IMR-90 (cell line): ENCODE results near the gene CLHC1. TPM values are rescaled to one million over a fixed set of nuclear protein-coding genes. Genes with fewer than 3 reads are reported as not detected.

Experiments
- ATAC-seq: fragments of 200-7000 bp; cut with Tn5 transposase; 2 replicates; pipeline ENCODE4 v1.9.1; 2020; ENCODE audit warnings: low read depth, mild to moderate bottlenecking, moderate library complexity
- BruUV-seq: library from RNA; stranded (reverse); fragments of 400-500 nt; replicated peaks from 2 replicates; lab custom pipeline; 2021; lab: Mats Ljungman, UMichigan
- CTCF ChIA-PET: fragments of 300-600 bp; formaldehyde crosslinking; extraction: SDS; loops from one replicate; lab custom pipeline; 2021; ENCODE audit warnings: antibody characterized with exemption; lab: Yijun Ruan, JAX
- POLR2A ChIA-PET: fragments of 300-600 bp; sonication (Branson Sonifier 250); formaldehyde crosslinking; loops from one replicate; lab custom pipeline; 2022; ENCODE audit warnings: antibody characterized with exemption; ENCODE audit not compliant: unreplicated experiment; lab: Charles Lee
- DNase-seq: peaks from one replicate; pipeline ENCODE4 v3.0.0; 2013
- H2AFZ ChIP-seq: replicated peaks from 2 replicates; pipeline ENCODE3; 2013; ENCODE audit warnings: low read length, mild to moderate bottlenecking; ENCODE audit not compliant: poor library complexity
- H2AK5ac ChIP-seq: 2 replicates; pipeline ENCODE4 v1.6.1; 2013; ENCODE audit warnings: low read depth, low read length, inconsistent platforms
- H2AK9ac ChIP-seq: replicated peaks from 2 replicates; pipeline ENCODE3; 2013; ENCODE audit warnings: mild to moderate bottlenecking, low read depth, low read length, moderate library complexity; ENCODE audit not compliant: poor library complexity
- H2BK120ac ChIP-seq: 2 replicates; pipeline ENCODE4 v1.6.1; 2013; ENCODE audit warnings: low read depth, low read length, inconsistent platforms
- H2BK15ac ChIP-seq: 3 replicates; pipeline ENCODE4 v1.6.1; 2013; ENCODE audit warnings: low read depth, low read length, inconsistent platforms
- H2BK20ac ChIP-seq: 2 replicates; pipeline ENCODE4 v1.6.1; 2013; ENCODE audit warnings: low read depth, mild to moderate bottlenecking, inconsistent platforms, low read length, moderate library complexity
- H2BK5ac ChIP-seq: 2 replicates; pipeline ENCODE4 v1.6.1; 2013; ENCODE audit warnings: mild to moderate bottlenecking, low read depth, low read length, inconsistent platforms; ENCODE audit not compliant: poor library complexity, severe bottlenecking
- H3K14ac ChIP-seq: replicated peaks from 2 replicates; pipeline ENCODE4 v1.6.1; 2013; ENCODE audit warnings: low read depth, low read length, inconsistent platforms
- H3K18ac ChIP-seq: 2 replicates; pipeline ENCODE4 v1.6.1; 2013; ENCODE audit warnings: low read depth, low read length, control low read depth
- H3K23ac ChIP-seq: 2 replicates; pipeline ENCODE4 v1.6.1; 2013; ENCODE audit warnings: low read depth, low read length, inconsistent platforms
- H3K27ac ChIP-seq: 2 replicates; pipeline ENCODE4 v1.5.1; 2013; ENCODE audit warnings: mild to moderate bottlenecking, control low read depth, low read length; ENCODE audit not compliant: insufficient read depth
- H3K27me3 ChIP-seq: 2 replicates; pipeline ENCODE4 v1.6.1; 2013; ENCODE audit warnings: low read length; ENCODE audit not compliant: control insufficient read depth, insufficient read depth
- H3K36me3 ChIP-seq: 2 replicates; pipeline ENCODE4 v1.6.1; 2013; ENCODE audit warnings: low read length, mixed read lengths; ENCODE audit not compliant: control insufficient read depth, insufficient read depth
- H3K4ac ChIP-seq: 2 replicates; pipeline ENCODE4 v1.6.1; 2013; ENCODE audit warnings: low read depth, low read length, inconsistent platforms
- H3K4me1 ChIP-seq: 2 replicates; pipeline ENCODE4 v1.6.1; 2013; ENCODE audit warnings: low read length, mixed read lengths; ENCODE audit not compliant: control insufficient read depth, insufficient read depth
- H3K4me2 ChIP-seq: 2 replicates; pipeline ENCODE4 v1.6.1; 2013; ENCODE audit warnings: low read depth, mild to moderate bottlenecking, control low read depth, low read length, moderate library complexity
- H3K4me3 ChIP-seq: 2 replicates; pipeline ENCODE4 v1.5.1; 2013; ENCODE audit warnings: low read depth, mild to moderate bottlenecking, control low read depth, low read length, moderate library complexity; ENCODE audit not compliant: insufficient read depth
- H3K56ac ChIP-seq: 2 replicates; pipeline ENCODE4 v1.6.1; 2013; ENCODE audit warnings: low read length, inconsistent platforms; ENCODE audit not compliant: insufficient read depth; ENCODE audit errors: extremely low read depth
- H3K79me1 ChIP-seq, 2 experiments: 2 replicates each; pipeline ENCODE4 v1.6.1; 2013; ENCODE audit warnings: low read length in 2 of 2, inconsistent platforms in 1 of 2, low read depth in 1 of 2
- H3K9ac ChIP-seq: 2 replicates; pipeline ENCODE4 v1.6.1; 2013; ENCODE audit warnings: low read depth, low read length, control low read depth
- H3K9me1 ChIP-seq: 2 replicates; pipeline ENCODE4 v1.6.1; 2013; ENCODE audit warnings: low read length, inconsistent platforms; ENCODE audit not compliant: insufficient read depth
- H3K9me3 ChIP-seq: 2 replicates; pipeline ENCODE4 v1.6.1; 2013; ENCODE audit warnings: low read length; ENCODE audit not compliant: control insufficient read depth, insufficient read depth
- H4K20me1 ChIP-seq: 2 replicates; pipeline ENCODE4 v1.6.1; 2013; ENCODE audit warnings: low read length, inconsistent platforms; ENCODE audit not compliant: insufficient read depth
- H4K5ac ChIP-seq: 2 replicates; pipeline ENCODE4 v1.6.1; 2013; ENCODE audit warnings: mild to moderate bottlenecking, low read depth, low read length, control low read depth
- H4K8ac ChIP-seq, 2 experiments: 2 replicates each; pipeline ENCODE4 v1.6.1; 2013; ENCODE audit warnings: low read depth in 2 of 2, low read length in 2 of 2, control low read depth in 1 of 2, inconsistent platforms in 1 of 2
- H4K91ac ChIP-seq: 2 replicates; pipeline ENCODE4 v1.6.1; 2013; ENCODE audit warnings: low read depth, low read length, inconsistent platforms; ENCODE audit not compliant: insufficient read depth
- BHLHE40 ChIP-seq: fragments of 150-350 bp; IDR thresholded peaks from 2 replicates; pipeline ENCODE4 v1.6.1; 2016; ENCODE audit warnings: mild to moderate bottlenecking, low read depth, low read length
- CEBPB ChIP-seq: IDR thresholded peaks from 2 replicates; pipeline ENCODE4 v1.6.1; 2012; ENCODE audit warnings: low read depth, low read length, improper control_type of control experiment
- CHD1 ChIP-seq: IDR thresholded peaks from 2 replicates; pipeline ENCODE4 v1.6.1; 2012; ENCODE audit warnings: low read depth, low read length, improper control_type of control experiment
- FOS ChIP-seq: fragments of 150-350 bp; IDR thresholded peaks from 2 replicates; pipeline ENCODE4 v1.6.1; 2016; ENCODE audit warnings: low read depth, low read length
- MAZ ChIP-seq: IDR thresholded peaks from 2 replicates; pipeline ENCODE4 v1.6.1; 2012; ENCODE audit warnings: low read depth, mild to moderate bottlenecking, low read length, improper control_type of control experiment, moderate library complexity, borderline replicate concordance
- RAD21 ChIP-seq: IDR thresholded peaks from 2 replicates; pipeline ENCODE4 v1.6.1; 2012; ENCODE audit warnings: low read length, improper control_type of control experiment
- RFX5 ChIP-seq: IDR thresholded peaks from 2 replicates; pipeline ENCODE4 v1.8.0; 2012; ENCODE audit warnings: low read depth, mild to moderate bottlenecking, low read length, moderate library complexity
- SMC3 ChIP-seq: fragments of 150-350 bp; IDR thresholded peaks from 2 replicates; pipeline ENCODE4 v1.6.1; 2016; ENCODE audit warnings: low read depth, mild to moderate bottlenecking, antibody characterized with exemption, low read length, moderate library complexity
- WGBS, 2 experiments: methylation state at CpG; one replicate each; pipeline versions ENCODE4 v1.1.5 to v1.1.7; 2013; ENCODE audit warnings: missing lambda C conversion rate in 2 of 2; ENCODE audit not compliant: insufficient read length in 1 of 2; ENCODE audit errors: extremely low coverage in 2 of 2; 5-methylcytosine and 5-hydroxymethylcytosine counted together
- dilution Hi-C: fragments of 300-500 bp; cut with HindIII; formaldehyde crosslinking; loops from one replicate; pipeline ENCODE4 v1.14.3; 2018; ENCODE audit warnings: low sequenced_read_pairs; ENCODE audit not compliant: unreplicated experiment
- in situ Hi-C: fragments of 300-500 bp; cut with MboI; formaldehyde crosslinking; loops from 3 replicates; pipeline ENCODE4 v1.14.3; 2019; ENCODE audit warnings: low sequenced_read_pairs, inconsistent platforms, mixed read lengths
- intact Hi-C: fragments of 100-400 bp; cut with micrococcal nuclease; formaldehyde crosslinking; loops from 2 replicates; pipeline ENCODE4 v1.10.0; 2022
- polyA plus RNA-seq, 3 experiments: library from polyadenylated mRNA; depleted of rRNA; stranded (reverse); fragments of >200 nt; gene quantifications; 2 replicates each; pipeline ENCODE4 v1.2.3, GENCODE V29; 2012; ENCODE audit warnings: low replicate concordance in 1 of 3
- total RNA-seq: library from RNA; depleted of rRNA; stranded (reverse); fragments of >200 nt; gene quantifications from 2 replicates; pipeline ENCODE4 v1.2.3, GENCODE V29; 2012
- TF ChIP-seq, protein P1 (sequence below): fragments of 150-350 bp; IDR thresholded peaks from 2 replicates; pipeline ENCODE4 v1.6.1; 2017; ENCODE audit warnings: mild to moderate bottlenecking, antibody characterized with exemption, low read length, low read depth
- TF ChIP-seq, protein P2 (sequence below): fragments of 150-350 bp; IDR thresholded peaks from 2 replicates; pipeline ENCODE4 v1.6.1; 2016; ENCODE audit warnings: low read depth, mild to moderate bottlenecking, low read length, moderate library complexity, borderline replicate concordance
- TF ChIP-seq, protein P3 (sequence below): conservative IDR thresholded peaks from 2 replicates; pipeline ENCODE4 v1.5.1; 2012; ENCODE audit warnings: mild to moderate bottlenecking, low read depth, low read length, improper control_type of control experiment

The CLHC1 gene
- total and polyA plus RNA-seq, 2 of the 4 experiments (the other 2 are of a cell fraction) = 2.3 to 5.3 TPM

DNA sequence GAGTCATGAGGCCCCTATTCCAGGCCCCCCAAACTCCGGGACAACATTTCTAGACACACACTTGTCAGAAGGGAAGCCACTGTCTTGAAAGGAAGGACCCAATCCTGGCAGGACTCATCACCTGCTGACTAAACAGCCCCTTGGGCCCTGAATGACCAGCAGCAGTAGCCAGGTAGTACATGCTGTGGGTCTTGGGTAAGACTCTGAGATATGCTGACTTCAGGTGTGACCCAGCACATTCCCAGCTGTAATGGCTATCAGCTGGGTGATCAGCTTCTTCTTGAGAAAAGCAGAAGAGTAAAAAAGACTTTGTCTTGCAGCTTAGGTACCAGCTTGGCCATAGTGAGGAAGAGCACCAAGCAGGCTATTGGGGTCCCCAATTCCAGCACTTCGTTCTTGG lies 35.6 kb downstream of the CLHC1 start:
- H3K56ac ChIP-seq = no peak overlapping the region
- H3K36me3 ChIP-seq = peaks cover 10% of the 10 kb centered on the region
- no peaks in the 10 kb centered on the region for H3K4me1 ChIP-seq
- no peak overlapping the region for H3K18ac ChIP-seq
- no peak overlapping the region for H4K91ac ChIP-seq
- ChIA-PET POLR2A (no interaction called here), CTCF (no interaction called here)
- no peak overlapping the region for H2BK15ac ChIP-seq
- H3K9me1 ChIP-seq = no peaks in the 10 kb centered on the region
- no peak overlapping the region for H3K23ac ChIP-seq
- H2AK9ac ChIP-seq = no peak overlapping the region
- H3K4ac ChIP-seq = no peak overlapping the region
- no TSS peak for BruUV-seq
- 70% methylated on average over 2 of the region's 2 CpGs; no CpG with 5 or more reads in 1 of the 2 experiments for WGBS, 2 experiments
- H2AK5ac ChIP-seq = no peak overlapping the region
- no peaks in the 10 kb centered on the region for H3K27me3 ChIP-seq
- H4K5ac ChIP-seq = no peak overlapping the region
- DNase-seq (no peak), ATAC-seq (no peak)
- peaks cover 2% of the 10 kb centered on the region; the same call in 1 of the 2 replicates for H3K9me3 ChIP-seq
- H3K14ac ChIP-seq = no peak overlapping the region
- no peak overlapping the region for H2AFZ ChIP-seq
- no peak overlapping the region for H4K8ac ChIP-seq
- no peak overlapping the region for H3K4me3 ChIP-seq
- H2BK5ac ChIP-seq = no peak overlapping the region
- intact Hi-C loops = no loop called here
- no peaks in the 10 kb centered on the region; a peak in 1 of 4 replicates for H3K79me1 ChIP-seq
- H2BK120ac ChIP-seq = no peak overlapping the region
- dilution Hi-C loops = no loop called here
- no peak overlapping the region for H3K27ac ChIP-seq
- no peak overlapping the region for H3K9ac ChIP-seq
- TF ChIP-seq CHD1 (no peak), CEBPB (no peak), FOS (no peak), BHLHE40 (no peak), RFX5 (no peak), MAZ (no peak), RAD21 (no peak), SMC3 (no peak)
- TF ChIP-seq, protein P1, sequence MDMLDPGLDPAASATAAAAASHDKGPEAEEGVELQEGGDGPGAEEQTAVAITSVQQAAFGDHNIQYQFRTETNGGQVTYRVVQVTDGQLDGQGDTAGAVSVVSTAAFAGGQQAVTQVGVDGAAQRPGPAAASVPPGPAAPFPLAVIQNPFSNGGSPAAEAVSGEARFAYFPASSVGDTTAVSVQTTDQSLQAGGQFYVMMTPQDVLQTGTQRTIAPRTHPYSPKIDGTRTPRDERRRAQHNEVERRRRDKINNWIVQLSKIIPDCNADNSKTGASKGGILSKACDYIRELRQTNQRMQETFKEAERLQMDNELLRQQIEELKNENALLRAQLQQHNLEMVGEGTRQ = no peak
- TF ChIP-seq, protein P2, sequence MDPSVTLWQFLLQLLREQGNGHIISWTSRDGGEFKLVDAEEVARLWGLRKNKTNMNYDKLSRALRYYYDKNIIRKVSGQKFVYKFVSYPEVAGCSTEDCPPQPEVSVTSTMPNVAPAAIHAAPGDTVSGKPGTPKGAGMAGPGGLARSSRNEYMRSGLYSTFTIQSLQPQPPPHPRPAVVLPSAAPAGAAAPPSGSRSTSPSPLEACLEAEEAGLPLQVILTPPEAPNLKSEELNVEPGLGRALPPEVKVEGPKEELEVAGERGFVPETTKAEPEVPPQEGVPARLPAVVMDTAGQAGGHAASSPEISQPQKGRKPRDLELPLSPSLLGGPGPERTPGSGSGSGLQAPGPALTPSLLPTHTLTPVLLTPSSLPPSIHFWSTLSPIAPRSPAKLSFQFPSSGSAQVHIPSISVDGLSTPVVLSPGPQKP = no peak
- TF ChIP-seq, protein P3, sequence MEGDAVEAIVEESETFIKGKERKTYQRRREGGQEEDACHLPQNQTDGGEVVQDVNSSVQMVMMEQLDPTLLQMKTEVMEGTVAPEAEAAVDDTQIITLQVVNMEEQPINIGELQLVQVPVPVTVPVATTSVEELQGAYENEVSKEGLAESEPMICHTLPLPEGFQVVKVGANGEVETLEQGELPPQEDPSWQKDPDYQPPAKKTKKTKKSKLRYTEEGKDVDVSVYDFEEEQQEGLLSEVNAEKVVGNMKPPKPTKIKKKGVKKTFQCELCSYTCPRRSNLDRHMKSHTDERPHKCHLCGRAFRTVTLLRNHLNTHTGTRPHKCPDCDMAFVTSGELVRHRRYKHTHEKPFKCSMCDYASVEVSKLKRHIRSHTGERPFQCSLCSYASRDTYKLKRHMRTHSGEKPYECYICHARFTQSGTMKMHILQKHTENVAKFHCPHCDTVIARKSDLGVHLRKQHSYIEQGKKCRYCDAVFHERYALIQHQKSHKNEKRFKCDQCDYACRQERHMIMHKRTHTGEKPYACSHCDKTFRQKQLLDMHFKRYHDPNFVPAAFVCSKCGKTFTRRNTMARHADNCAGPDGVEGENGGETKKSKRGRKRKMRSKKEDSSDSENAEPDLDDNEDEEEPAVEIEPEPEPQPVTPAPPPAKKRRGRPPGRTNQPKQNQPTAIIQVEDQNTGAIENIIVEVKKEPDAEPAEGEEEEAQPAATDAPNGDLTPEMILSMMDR = no peak
- no peak overlapping the region for H3K4me2 ChIP-seq
- H4K20me1 ChIP-seq = no peaks in the 10 kb centered on the region
- H2BK20ac ChIP-seq = no peak overlapping the region
- in situ Hi-C loops = loop anchor here (25.0 kb wide), 1 partner anchor 1059 kb away; no protein-coding TSS in a partner anchor
